Thyroid gland (tissue), 4 donors: ENCODE results near the gene SPOCK2. TPM values are rescaled to one million over a fixed set of nuclear protein-coding genes. Genes with fewer than 3 reads are reported as not detected.

ENCODE experiments used
- DNase-seq, 2 donors: peaks; one replicate each; pipeline ENCODE4 v3.0.0-alpha.2; 2019
- H3K27ac ChIP-seq, 3 donors: fragments of 200-600 bp; sonication (generic); 1 replicate in 2 of 3; 2 replicates in 1 of 3; pipeline ENCODE4 v1.5.1; 2016 to 2019; ENCODE audit warnings: mild to moderate bottlenecking in 1 of 3, moderate library complexity in 1 of 3
- H3K27me3 ChIP-seq: fragments of 200-600 bp; sonication (generic); one replicate; pipeline ENCODE4 v1.5.1; 2019
- H3K36me3 ChIP-seq, 2 donors: fragments of 200-600 bp; sonication (generic); one replicate each; pipeline ENCODE4 v1.5.1; 2016 to 2019
- H3K4me1 ChIP-seq, 2 donors: fragments of 200-600 bp; sonication (generic); one replicate each; pipeline ENCODE4 v1.5.1; 2017 to 2019
- H3K4me3 ChIP-seq, 3 donors: fragments of 200-600 bp; sonication (generic); replicated peaks in 1 of 3; 1 replicate in 2 of 3; 2 replicates in 1 of 3; pipeline ENCODE4 v1.5.1; 2016; ENCODE audit warnings: mild to moderate bottlenecking in 1 of 3
- H3K9me3 ChIP-seq: fragments of 200-600 bp; sonication (generic); one replicate; pipeline ENCODE4 v1.5.1; 2017
- POLR2A ChIP-seq, 2 donors: fragments of 450-650 bp; IDR thresholded peaks; one replicate each; pipeline ENCODE4 v1.6.1; 2017; ENCODE audit warnings: antibody characterized with exemption in 2 of 2, mild to moderate bottlenecking in 2 of 2, moderate library complexity in 1 of 2
- WGBS, 2 donors: methylation state at CpG; one replicate each; pipeline ENCODE4 v1.1.5; 2017; 5-methylcytosine and 5-hydroxymethylcytosine counted together
- intact Hi-C: fragments of 100-400 bp; cut with DNase I; formaldehyde crosslinking; loops from one replicate; pipeline ENCODE4 v1.15.1; 2023
- total RNA-seq, 4 donors: library from RNA; depleted of rRNA; stranded (reverse); fragments of >200 nt; gene quantifications; one replicate each; pipeline ENCODE4 v1.2.3, GENCODE V29; 2016
- TF ChIP-seq, protein P1 (sequence below), 6 experiments: fragments of 200-600 bp in 3 of 6; fragments of 450-650 bp in 3 of 6; sonication (generic) in 3 of 6; IDR thresholded peaks; one replicate each; pipeline ENCODE4 v1.5.1; 2016 to 2019; ENCODE audit warnings: antibody characterized with exemption in 6 of 6, mild to moderate bottlenecking in 2 of 6, inconsistent platforms in 1 of 6, moderate library complexity in 1 of 6

The SPOCK2 gene
- total RNA-seq, 4 donors from 2014 or later: 4.3 to 17.6 (median 13.5) TPM

DNA sequence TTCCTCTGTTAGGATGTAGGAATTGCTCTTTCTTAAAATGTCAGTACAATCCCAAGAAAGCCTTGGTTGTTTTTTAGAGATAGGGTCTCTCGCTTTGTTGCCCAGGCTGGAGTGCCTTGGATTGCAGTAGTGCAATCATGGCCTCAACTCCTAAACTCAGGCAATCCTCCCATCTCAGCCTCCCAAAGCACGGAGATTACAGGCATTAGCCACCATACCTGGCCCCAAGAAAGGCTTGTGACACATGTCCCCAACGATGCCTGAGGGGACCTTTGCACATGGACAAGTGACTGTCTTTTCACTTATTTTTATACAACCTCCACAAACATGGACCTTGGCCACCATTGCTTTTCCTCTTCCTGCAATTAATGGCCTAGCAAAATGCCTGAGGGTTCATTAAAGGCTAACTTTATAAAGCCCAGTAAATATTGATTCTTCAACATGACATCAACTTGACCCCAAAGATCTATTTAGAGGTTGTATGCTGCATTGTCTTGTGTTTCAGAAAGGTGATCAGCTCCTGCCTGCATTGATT lies 10.0 kb upstream of the SPOCK2 start:
- no peaks in the 10 kb centered on the region for H3K4me1 ChIP-seq
- H3K36me3 ChIP-seq: peaks cover 4 to 11% of the 10 kb centered on the region in 2 donors
- DNase-seq: no peak
- no peaks in the 10 kb centered on the region for H3K27me3 ChIP-seq
- 97 to 100% methylated on average over 3 of the region's 3 CpGs for WGBS, 2 donors
- H3K9me3 ChIP-seq: no peaks in the 10 kb centered on the region
- H3K4me3 ChIP-seq: no peak overlapping the region
- intact Hi-C loops: no loop called here
- no peak for TF ChIP-seq POLR2A (IDR thresholded peaks at IDR 0.05)
- TF ChIP-seq, protein P1, sequence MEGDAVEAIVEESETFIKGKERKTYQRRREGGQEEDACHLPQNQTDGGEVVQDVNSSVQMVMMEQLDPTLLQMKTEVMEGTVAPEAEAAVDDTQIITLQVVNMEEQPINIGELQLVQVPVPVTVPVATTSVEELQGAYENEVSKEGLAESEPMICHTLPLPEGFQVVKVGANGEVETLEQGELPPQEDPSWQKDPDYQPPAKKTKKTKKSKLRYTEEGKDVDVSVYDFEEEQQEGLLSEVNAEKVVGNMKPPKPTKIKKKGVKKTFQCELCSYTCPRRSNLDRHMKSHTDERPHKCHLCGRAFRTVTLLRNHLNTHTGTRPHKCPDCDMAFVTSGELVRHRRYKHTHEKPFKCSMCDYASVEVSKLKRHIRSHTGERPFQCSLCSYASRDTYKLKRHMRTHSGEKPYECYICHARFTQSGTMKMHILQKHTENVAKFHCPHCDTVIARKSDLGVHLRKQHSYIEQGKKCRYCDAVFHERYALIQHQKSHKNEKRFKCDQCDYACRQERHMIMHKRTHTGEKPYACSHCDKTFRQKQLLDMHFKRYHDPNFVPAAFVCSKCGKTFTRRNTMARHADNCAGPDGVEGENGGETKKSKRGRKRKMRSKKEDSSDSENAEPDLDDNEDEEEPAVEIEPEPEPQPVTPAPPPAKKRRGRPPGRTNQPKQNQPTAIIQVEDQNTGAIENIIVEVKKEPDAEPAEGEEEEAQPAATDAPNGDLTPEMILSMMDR (IDR thresholded peaks at IDR 0.05): no peak
- no peak overlapping the region for H3K27ac ChIP-seq

DNA sequence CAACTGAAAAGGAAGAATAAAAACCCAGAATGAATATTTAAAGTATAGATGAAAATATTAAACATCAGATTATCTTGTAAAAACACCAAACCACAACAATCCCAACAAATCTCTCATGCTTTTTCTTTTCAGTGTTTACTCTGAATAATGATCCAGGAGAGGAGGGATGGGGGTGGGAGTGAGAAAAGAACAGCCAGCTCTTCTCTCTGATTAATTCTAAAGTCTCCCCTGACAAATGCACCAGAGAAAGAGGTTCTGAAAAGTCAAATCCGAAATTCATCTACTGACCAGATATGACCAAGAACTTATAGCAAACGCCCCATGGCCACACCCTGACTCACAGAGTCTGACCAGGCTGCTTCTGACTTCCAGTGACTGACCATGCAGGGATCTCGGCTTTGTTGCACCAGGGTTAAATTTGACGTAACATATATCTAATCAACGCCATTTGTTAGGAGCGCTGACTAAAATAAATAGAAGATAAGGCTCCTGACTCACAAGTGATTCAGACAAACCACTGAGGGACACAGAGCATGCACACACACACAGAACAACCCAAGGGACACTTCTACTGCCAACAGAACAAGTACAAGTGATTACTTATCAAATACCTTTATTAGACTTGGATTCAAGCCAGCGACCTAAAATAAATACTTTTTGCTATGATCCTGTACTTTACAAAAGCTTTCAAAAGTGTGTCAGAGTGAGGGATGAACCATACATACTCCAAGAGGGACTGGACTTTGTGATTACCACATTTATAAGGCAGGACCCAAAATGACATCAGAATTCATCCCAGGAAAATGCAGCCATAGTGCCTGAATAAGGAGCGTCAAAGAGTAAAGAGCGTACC lies 9.3 kb upstream of the SPOCK2 start:
- DNase-seq: no peak
- intact Hi-C loops: no loop called here
- Histone ChIP-seq H3K9me3 (no peaks in the 10 kb centered on the region), H3K4me3 (no peak overlapping the region), H3K36me3 (peaks cover 4 to 11% of the 10 kb centered on the region in 2 donors), H3K27ac (no peak overlapping the region), H3K4me1 (no peaks in the 10 kb centered on the region), H3K27me3 (no peaks in the 10 kb centered on the region)
- TF ChIP-seq, protein P1 (IDR thresholded peaks at IDR 0.05): no peak
- WGBS, 2 donors: 82 to 83% methylated on average over 9 of the region's 9 CpGs

DNA sequence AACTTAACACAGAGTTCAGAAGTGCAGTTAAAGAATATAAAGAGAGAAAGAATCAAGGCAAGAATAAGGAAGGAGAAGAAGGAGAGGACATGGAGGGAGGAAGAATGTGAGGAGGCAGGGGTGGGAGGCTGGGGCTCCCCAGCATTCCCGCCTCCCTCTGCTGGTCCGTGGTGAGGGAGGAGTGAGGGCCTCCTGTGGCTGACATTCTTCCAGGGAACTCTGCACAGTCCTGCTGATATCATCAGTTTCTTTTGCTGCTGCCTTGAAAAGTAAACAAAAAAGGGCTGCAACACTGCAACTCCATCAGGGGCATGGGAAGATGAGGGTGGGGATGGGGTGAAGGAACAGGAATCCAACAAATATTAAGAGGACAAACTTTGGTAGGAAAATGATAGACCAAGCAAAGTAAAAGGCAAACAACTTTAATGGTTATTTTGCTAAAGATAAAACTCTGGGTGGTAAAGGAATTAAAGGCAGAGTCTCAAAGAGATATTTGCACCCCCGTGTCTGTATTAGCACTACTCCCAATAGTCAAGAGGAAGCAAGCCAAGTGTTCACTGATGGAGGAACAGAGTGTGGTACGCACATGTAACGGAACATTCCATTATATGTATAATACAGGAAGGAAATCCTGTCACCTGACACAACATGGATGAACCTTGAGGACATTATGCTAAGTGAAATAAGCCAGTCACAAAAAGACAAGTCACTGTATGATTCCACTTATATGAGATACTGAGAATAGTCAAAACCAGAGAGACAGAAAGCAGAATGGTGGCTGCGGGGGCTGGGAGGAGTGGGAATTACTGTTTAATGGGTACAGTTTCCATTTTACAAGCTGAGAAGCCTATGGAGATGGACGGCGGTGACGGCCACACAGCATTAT lies 8.0 kb upstream of the SPOCK2 start:
- H3K9me3 ChIP-seq: no peaks in the 10 kb centered on the region
- H3K27ac ChIP-seq: no peak overlapping the region
- H3K4me3 ChIP-seq: no peak overlapping the region
- H3K27me3 ChIP-seq: no peaks in the 10 kb centered on the region
- DNase-seq: no peak
- H3K36me3 ChIP-seq: peaks cover 4 to 11% of the 10 kb centered on the region in 2 donors
- WGBS, 2 donors: 83 to 85% methylated on average over 9 of the region's 9 CpGs
- intact Hi-C loops: no loop called here
- no peaks in the 10 kb centered on the region for H3K4me1 ChIP-seq
- TF ChIP-seq, protein P1 (IDR thresholded peaks at IDR 0.05): no peak
- no peak for TF ChIP-seq POLR2A (IDR thresholded peaks at IDR 0.05)

DNA sequence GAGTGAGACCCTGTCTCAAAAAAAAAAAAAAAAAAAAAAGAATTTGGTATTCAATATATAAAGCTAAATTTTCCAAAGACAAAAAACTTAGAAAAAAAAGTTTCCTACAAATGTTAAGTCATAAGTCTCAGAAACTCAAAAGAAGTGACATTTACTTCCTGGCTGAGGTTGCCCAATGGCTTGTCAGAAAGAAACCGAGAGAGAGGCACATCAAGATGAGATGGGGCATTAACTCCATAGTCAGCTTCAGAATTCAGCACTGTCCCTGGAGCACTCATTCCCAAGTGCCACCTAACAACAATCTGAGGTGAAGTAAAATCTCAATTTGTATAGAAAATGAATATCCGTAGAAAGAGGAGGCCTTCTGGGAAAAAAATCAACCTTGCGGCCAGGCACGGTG lies 6.8 kb upstream of the SPOCK2 start:
- Histone ChIP-seq H3K27me3 (peaks cover under 1% of the 10 kb centered on the region), H3K4me3 (no peak overlapping the region), H3K27ac (no peak overlapping the region), H3K36me3 (peaks cover 4 to 11% of the 10 kb centered on the region in 2 donors), H3K4me1 (no peaks in the 10 kb centered on the region), H3K9me3 (no peaks in the 10 kb centered on the region)
- DNase-seq: no peak
- 91 to 98% methylated on average over 4 of the region's 4 CpGs for WGBS, 2 donors
- TF ChIP-seq, protein P1 (IDR thresholded peaks at IDR 0.05): no peak
- no peak for TF ChIP-seq POLR2A (IDR thresholded peaks at IDR 0.05)
- intact Hi-C loops: no loop called here
